ENCODE results near the gene RERE. TPM values are rescaled to one million over a fixed set of nuclear protein-coding genes. Genes with fewer than 3 reads are reported as not detected.
"Not testable (repeated sequence)": the region's sequence is repeated elsewhere in the genome, so short reads cannot be mapped to it uniquely, and the experiment has no call there.

RERE gene
- total RNA-seq, 1 donor, result 27.0 TPM

- no peak overlapping the region for H3K4me3 ChIP-seq (ENCODE audit: low read depth, low read length)
- TF ChIP-seq, protein P1, sequence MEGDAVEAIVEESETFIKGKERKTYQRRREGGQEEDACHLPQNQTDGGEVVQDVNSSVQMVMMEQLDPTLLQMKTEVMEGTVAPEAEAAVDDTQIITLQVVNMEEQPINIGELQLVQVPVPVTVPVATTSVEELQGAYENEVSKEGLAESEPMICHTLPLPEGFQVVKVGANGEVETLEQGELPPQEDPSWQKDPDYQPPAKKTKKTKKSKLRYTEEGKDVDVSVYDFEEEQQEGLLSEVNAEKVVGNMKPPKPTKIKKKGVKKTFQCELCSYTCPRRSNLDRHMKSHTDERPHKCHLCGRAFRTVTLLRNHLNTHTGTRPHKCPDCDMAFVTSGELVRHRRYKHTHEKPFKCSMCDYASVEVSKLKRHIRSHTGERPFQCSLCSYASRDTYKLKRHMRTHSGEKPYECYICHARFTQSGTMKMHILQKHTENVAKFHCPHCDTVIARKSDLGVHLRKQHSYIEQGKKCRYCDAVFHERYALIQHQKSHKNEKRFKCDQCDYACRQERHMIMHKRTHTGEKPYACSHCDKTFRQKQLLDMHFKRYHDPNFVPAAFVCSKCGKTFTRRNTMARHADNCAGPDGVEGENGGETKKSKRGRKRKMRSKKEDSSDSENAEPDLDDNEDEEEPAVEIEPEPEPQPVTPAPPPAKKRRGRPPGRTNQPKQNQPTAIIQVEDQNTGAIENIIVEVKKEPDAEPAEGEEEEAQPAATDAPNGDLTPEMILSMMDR (IDR thresholded peaks at IDR 0.05; ENCODE audit: insufficient read depth, low read length), result no peak
- no peak for DNase-seq (ENCODE audit: low read depth)
Measured at GRCh38 chr1:8841395-8841794, 24.0 kb upstream of the RERE start.

DNA sequence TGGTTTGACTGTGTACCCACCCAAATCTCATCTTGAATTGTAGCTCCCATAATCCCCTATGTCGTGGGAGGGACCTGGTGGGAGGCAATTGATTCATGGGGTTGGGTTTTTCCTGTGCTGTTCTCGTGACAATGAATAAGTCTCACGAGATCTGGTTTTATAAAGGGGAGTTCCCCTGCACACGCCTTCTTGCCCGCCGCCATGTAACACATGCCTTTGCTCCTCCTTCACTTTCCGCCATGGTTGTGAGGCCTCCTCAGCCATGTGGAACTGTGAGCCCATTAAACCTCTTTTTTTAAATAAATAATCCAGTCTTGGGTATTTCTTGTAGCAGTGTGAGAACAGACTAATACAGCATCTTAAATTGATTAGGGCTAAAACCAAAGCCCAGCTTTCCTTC lies 22.6 kb upstream of the RERE start:
- no peak overlapping the region for H3K4me3 ChIP-seq (ENCODE audit: low read depth, low read length)
- TF ChIP-seq, protein P1 (IDR thresholded peaks at IDR 0.05; ENCODE audit: insufficient read depth, low read length), result no peak
- no peak for DNase-seq (ENCODE audit: low read depth)

- DNase-seq (ENCODE audit: low read depth), result peak; percentile 34
- TF ChIP-seq, protein P1 (IDR thresholded peaks at IDR 0.05; ENCODE audit: insufficient read depth, low read length), result no peak
- no peak overlapping the region for H3K4me3 ChIP-seq (ENCODE audit: low read depth, low read length)
Measured at GRCh38 chr1:8835941-8836643, 18.7 kb upstream of the RERE start.

DNA sequence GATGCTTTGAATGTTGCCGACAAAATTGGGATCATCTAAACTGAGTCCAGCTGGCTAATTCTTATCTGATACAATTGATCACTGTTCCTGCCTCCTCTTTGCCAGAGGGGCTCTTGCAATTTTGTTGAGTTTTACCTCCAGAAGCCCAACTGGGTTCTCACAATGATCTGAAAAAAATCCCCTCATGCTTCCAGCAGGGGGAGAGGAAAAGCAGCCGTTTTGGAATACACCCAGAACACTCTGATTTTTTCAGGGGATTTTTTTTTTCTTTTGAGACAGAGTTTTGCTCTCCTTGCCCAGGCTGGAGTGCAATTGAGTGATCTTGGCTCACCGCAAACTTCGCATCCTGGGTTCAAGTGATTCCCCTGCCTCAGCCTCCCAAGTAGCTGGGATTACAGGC lies 13.9 kb upstream of the RERE start:
- peak; percentile 36 for DNase-seq (ENCODE audit: low read depth)
- no peak overlapping the region for H3K4me3 ChIP-seq (ENCODE audit: low read depth, low read length)
- TF ChIP-seq, protein P1 (IDR thresholded peaks at IDR 0.05; ENCODE audit: insufficient read depth, low read length), result peak; percentile 56

DNA sequence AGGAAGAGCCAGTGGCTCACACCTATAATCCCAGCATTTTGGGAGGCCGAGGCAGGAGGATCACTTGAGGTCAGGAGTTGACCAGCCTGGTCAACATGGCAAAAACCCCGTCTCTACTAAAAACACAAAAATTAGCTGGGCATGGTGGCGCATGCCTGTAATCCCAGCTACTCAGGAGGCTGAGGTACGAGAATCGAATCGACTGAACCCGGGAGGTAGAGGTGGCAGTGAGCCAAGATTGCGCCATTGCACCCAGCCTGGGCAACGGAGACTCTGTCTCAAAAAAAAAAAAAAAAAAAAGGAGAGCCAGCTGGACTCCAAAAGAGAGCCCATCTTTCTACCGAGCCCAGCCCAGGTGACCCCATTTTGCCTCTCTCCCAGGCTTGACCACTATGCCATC lies 13.3 kb upstream of the RERE start:
- not testable (repeated sequence) for DNase-seq (ENCODE audit: low read depth); H3K4me3 ChIP-seq (ENCODE audit: low read depth, low read length)

- TF ChIP-seq, protein P1 (IDR thresholded peaks at IDR 0.05; ENCODE audit: insufficient read depth, low read length), result no peak
- no peak overlapping the region for H3K4me3 ChIP-seq (ENCODE audit: low read depth, low read length)
- DNase-seq (ENCODE audit: low read depth), result peak; percentile 62
Measured at GRCh38 chr1:8825985-8826481, 8.6 kb upstream of the RERE start.

DNA sequence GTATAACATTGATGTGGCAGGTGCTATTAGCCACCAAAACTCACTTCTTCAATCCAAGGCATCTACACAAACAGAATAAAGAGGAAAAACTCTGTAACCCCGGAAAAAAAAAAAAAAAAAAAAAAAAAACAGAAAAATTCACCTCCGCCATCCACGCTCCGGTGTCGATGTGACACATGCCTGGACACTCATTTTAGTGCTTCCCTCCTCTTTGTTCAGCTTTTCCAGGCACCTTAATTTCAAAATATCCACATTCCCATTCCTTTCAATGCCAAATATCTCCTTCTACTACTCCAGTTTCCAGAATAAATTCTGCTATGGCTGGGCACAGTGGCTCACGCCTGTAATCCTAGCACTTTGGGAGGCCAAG lies 5.8 kb upstream of the RERE start:
- H3K4me3 ChIP-seq (ENCODE audit: low read depth, low read length), result no peak overlapping the region
- TF ChIP-seq, protein P1 (IDR thresholded peaks at IDR 0.05; ENCODE audit: insufficient read depth, low read length), result no peak
- no peak for DNase-seq (ENCODE audit: low read depth)

Measured in fibroblast of the aortic adventitia (primary cell).